Central memory CD8-positive, alpha-beta T cell (primary cell): ENCODE data around the gene PRKACA.

Experiments used
- ATAC-seq: fragments of 150-1000 bp; cut with Tn5 transposase; replicated peaks from 2 replicates; pipeline ENCODE4 v1.10.0; 2022; ENCODE audit warnings: mild to moderate bottlenecking, moderate FRiP score, moderate number of reproducible peaks; ENCODE audit not compliant: poor library complexity, severe bottlenecking; ENCODE audit errors: extremely low read depth
- DNase-seq, 2 donors: peaks; one replicate each; pipeline ENCODE4 v3.0.0; 2021; ENCODE audit warnings: low spot score in 2 of 2
- H3K27ac Mint-ChIP-seq: one replicate; pipeline ENCODE4 v1.8.0; 2022; ENCODE audit warnings: low read depth, mild to moderate bottlenecking, moderate library complexity, mixed read lengths
- H3K27me3 Mint-ChIP-seq: one replicate; pipeline ENCODE4 v1.8.0; 2022; ENCODE audit warnings: mixed read lengths
- H3K36me3 Mint-ChIP-seq: one replicate; pipeline ENCODE4 v1.8.0; 2022; ENCODE audit warnings: mild to moderate bottlenecking, moderate library complexity, mixed read lengths; ENCODE audit not compliant: insufficient read depth
- H3K4me1 Mint-ChIP-seq: one replicate; pipeline ENCODE4 v1.8.0; 2022; ENCODE audit warnings: mixed read lengths
- H3K4me3 Mint-ChIP-seq: one replicate; pipeline ENCODE4 v1.8.0; 2022; ENCODE audit warnings: mild to moderate bottlenecking, moderate library complexity, mixed read lengths
- H3K9me3 Mint-ChIP-seq: one replicate; pipeline ENCODE4 v1.8.0; 2022; ENCODE audit warnings: mixed read lengths

Gene PRKACA

GRCh38 chr19:14111486-14111885 lies 6.1 kb downstream of the PRKACA start:
- no peaks in the 10 kb centered on the region for H3K27me3 Mint-ChIP-seq
- H3K9me3 Mint-ChIP-seq, result no peaks in the 10 kb centered on the region
- ATAC-seq (no peak), DNase-seq (no peak)
- H3K36me3 Mint-ChIP-seq, result peaks cover 4% of the 10 kb centered on the region
- no peak overlapping the region for H3K4me3 Mint-ChIP-seq
- H3K4me1 Mint-ChIP-seq, result peaks cover 21% of the 10 kb centered on the region
- no peak overlapping the region for H3K27ac Mint-ChIP-seq

- ATAC-seq (no peak), DNase-seq (no peak)
- H3K4me3 Mint-ChIP-seq, result no peak overlapping the region
- H3K36me3 Mint-ChIP-seq, result peaks cover 4% of the 10 kb centered on the region
- H3K4me1 Mint-ChIP-seq, result peaks cover 13% of the 10 kb centered on the region
- H3K9me3 Mint-ChIP-seq, result no peaks in the 10 kb centered on the region
- H3K27me3 Mint-ChIP-seq, result no peaks in the 10 kb centered on the region
- H3K27ac Mint-ChIP-seq, result peak overlapping the region; percentile 74
Observed at GRCh38 chr19:14110650-14111049, 6.9 kb downstream of the PRKACA start.

GRCh38 chr19:14107581-14108461 lies 9.7 kb downstream of the PRKACA start:
- H3K27ac Mint-ChIP-seq, result no peak overlapping the region
- H3K4me3 Mint-ChIP-seq, result no peak overlapping the region

GRCh38 chr19:14106840-14107239 lies 10.7 kb downstream of the PRKACA start:
- no peaks in the 10 kb centered on the region for H3K27me3 Mint-ChIP-seq
- H3K4me3 Mint-ChIP-seq, result no peak overlapping the region
- peak overlapping the region; percentile 67 for H3K27ac Mint-ChIP-seq
- DNase-seq, result no peak
- no peak for ATAC-seq
- H3K4me1 Mint-ChIP-seq, result no peaks in the 10 kb centered on the region
- H3K36me3 Mint-ChIP-seq, result peaks cover 13% of the 10 kb centered on the region
- no peaks in the 10 kb centered on the region for H3K9me3 Mint-ChIP-seq

More at GRCh38 chr19:14107581-14108461, 9.7 kb downstream of the PRKACA start:
- ATAC-seq, result no peak
- Mint-ChIP-seq H3K9me3 (no peaks in the 10 kb centered on the region), H3K4me1 (no peaks in the 10 kb centered on the region), H3K36me3 (peaks cover 13% of the 10 kb centered on the region), H3K27me3 (no peaks in the 10 kb centered on the region)
- no peak for DNase-seq

GRCh38 chr19:14105680-14106079 lies 11.9 kb downstream of the PRKACA start:
- DNase-seq, result no peak
- H3K4me3 Mint-ChIP-seq, result no peak overlapping the region
- H3K27me3 Mint-ChIP-seq, result no peaks in the 10 kb centered on the region
- no peak overlapping the region for H3K27ac Mint-ChIP-seq
- H3K9me3 Mint-ChIP-seq, result no peaks in the 10 kb centered on the region
- H3K4me1 Mint-ChIP-seq, result no peaks in the 10 kb centered on the region
- ATAC-seq, result no peak
- H3K36me3 Mint-ChIP-seq, result peaks cover 16% of the 10 kb centered on the region

- Mint-ChIP-seq H3K4me1 (no peaks in the 10 kb centered on the region), H3K27ac (no peak overlapping the region), H3K27me3 (no peaks in the 10 kb centered on the region), H3K4me3 (no peak overlapping the region), H3K36me3 (peaks cover 20% of the 10 kb centered on the region), H3K9me3 (no peaks in the 10 kb centered on the region)
- DNase-seq (no peak), ATAC-seq (no peak)
Observed at GRCh38 chr19:14103310-14103709, 14.3 kb downstream of the PRKACA start.

- peaks cover 19% of the 10 kb centered on the region for H3K36me3 Mint-ChIP-seq
- no peak overlapping the region for H3K27ac Mint-ChIP-seq
- no peaks in the 10 kb centered on the region for H3K27me3 Mint-ChIP-seq
- no peaks in the 10 kb centered on the region for H3K4me1 Mint-ChIP-seq
- no peak overlapping the region for H3K4me3 Mint-ChIP-seq
- no peaks in the 10 kb centered on the region for H3K9me3 Mint-ChIP-seq
- ATAC-seq (no peak), DNase-seq (no peak)
Observed at GRCh38 chr19:14102756-14103155, 14.8 kb downstream of the PRKACA start.

- H3K4me1 Mint-ChIP-seq, result no peaks in the 10 kb centered on the region
- H3K27ac Mint-ChIP-seq, result no peak overlapping the region
- H3K27me3 Mint-ChIP-seq, result no peaks in the 10 kb centered on the region
- no peaks in the 10 kb centered on the region for H3K9me3 Mint-ChIP-seq
- no peak overlapping the region for H3K4me3 Mint-ChIP-seq
- no peak for ATAC-seq
- peaks cover 21% of the 10 kb centered on the region for H3K36me3 Mint-ChIP-seq
- DNase-seq, result no peak
Observed at GRCh38 chr19:14102102-14102696, 15.4 kb downstream of the PRKACA start.

- Mint-ChIP-seq H3K36me3 (peaks cover 21% of the 10 kb centered on the region), H3K4me3 (no peak overlapping the region), H3K27ac (no peak overlapping the region), H3K4me1 (no peaks in the 10 kb centered on the region), H3K27me3 (no peaks in the 10 kb centered on the region), H3K9me3 (no peaks in the 10 kb centered on the region)
- DNase-seq (no peak), ATAC-seq (no peak)
Observed at GRCh38 chr19:14101003-14101545, 16.5 kb downstream of the PRKACA start.

- DNase-seq, result no peak
- H3K4me3 Mint-ChIP-seq, result no peak overlapping the region
- H3K27ac Mint-ChIP-seq, result no peak overlapping the region
- no peaks in the 10 kb centered on the region for H3K9me3 Mint-ChIP-seq
- H3K4me1 Mint-ChIP-seq, result no peaks in the 10 kb centered on the region
- peaks cover 14% of the 10 kb centered on the region for H3K36me3 Mint-ChIP-seq
- H3K27me3 Mint-ChIP-seq, result no peaks in the 10 kb centered on the region
- ATAC-seq, result no peak
Observed at GRCh38 chr19:14097532-14098151, 19.9 kb downstream of the PRKACA start.

GRCh38 chr19:14096272-14096992 lies 21.1 kb downstream of the PRKACA start:
- Mint-ChIP-seq H3K27me3 (no peaks in the 10 kb centered on the region), H3K4me3 (no peak overlapping the region), H3K27ac (no peak overlapping the region), H3K9me3 (no peaks in the 10 kb centered on the region), H3K36me3 (peaks cover 22% of the 10 kb centered on the region), H3K4me1 (peaks cover 9% of the 10 kb centered on the region)
- ATAC-seq (no peak), DNase-seq (no peak)

- no peak overlapping the region for H3K4me3 Mint-ChIP-seq
- peaks cover 11% of the 10 kb centered on the region for H3K4me1 Mint-ChIP-seq
- no peaks in the 10 kb centered on the region for H3K27me3 Mint-ChIP-seq
- ATAC-seq, result no peak
- H3K36me3 Mint-ChIP-seq, result peaks cover 21% of the 10 kb centered on the region
- DNase-seq, result no peak
- H3K9me3 Mint-ChIP-seq, result no peaks in the 10 kb centered on the region
- H3K27ac Mint-ChIP-seq, result no peak overlapping the region
Observed at GRCh38 chr19:14094854-14095253, 22.7 kb downstream of the PRKACA start.
